ENCODE data around the gene ATP11B. TPM values are rescaled to one million over a fixed set of nuclear protein-coding genes. Genes with fewer than 3 reads are reported as not detected.

Gene ATP11B
- total RNA-seq: 57.2 and 60.5 TPM in 2 replicates
- 16.3 and 19.8 TPM in 2 replicates for polyA plus RNA-seq

DNA sequence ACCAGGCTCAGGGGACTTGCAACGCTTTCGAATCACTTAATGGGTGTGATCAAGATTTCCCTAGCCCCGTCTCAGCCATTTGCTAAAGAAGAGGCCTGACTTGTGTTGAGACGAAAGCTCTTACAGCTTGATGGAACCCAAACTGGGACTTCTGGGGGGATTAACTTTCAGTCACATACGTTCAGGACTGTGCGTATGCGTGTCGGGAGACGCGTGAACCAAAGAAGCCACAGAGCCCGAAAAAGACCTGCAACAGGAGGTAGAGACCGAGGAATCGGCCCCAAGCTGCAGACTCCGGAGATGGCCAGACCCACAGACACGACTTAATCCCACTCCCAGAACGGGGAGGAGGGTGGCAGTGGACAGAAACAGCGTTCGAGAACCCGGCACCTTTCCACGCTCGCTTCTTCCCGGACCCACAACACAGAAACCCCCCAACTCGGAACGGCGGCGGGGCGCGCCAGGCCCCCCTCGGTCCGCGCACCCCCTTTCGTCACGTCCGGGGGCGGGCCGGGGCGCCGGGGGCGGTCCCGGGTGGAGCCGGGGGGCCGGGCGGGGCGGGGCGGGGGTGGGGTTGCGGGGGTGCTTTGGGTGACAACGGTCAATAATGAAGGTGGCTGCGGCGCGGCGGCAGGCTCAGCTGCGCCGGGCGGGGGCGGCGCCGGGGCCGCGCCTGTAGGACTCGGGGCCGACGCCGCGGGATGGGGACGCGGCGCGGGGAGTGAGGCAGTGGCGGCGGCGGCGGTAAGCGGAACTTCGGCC lies at the start of gene ATP11B:
Gene ATP11B (plus strand): TSS at position 604 of the 762 bp plus-strand sequence. CDS start 256 bp downstream, outside the sequence.
- Histone ChIP-seq H3K79me2 (peaks cover 43% of the 10 kb centered on the region), H3K9me2 (replicated peaks; ENCODE audit: insufficient read depth) (no peaks in the 10 kb centered on the region), H2AFZ (peak within 1 kb of the TSS; percentile 99), H3K4me2 (peak within 1 kb of the TSS; percentile 90), H4K20me1 (ENCODE audit: insufficient read depth, poor library complexity, severe bottlenecking) (peaks cover 17% of the 10 kb centered on the region), H3K4me3 (peak within 1 kb of the TSS; percentile 97), H3K27ac (peak within 1 kb of the TSS; percentile 99), H3K27me3 (peaks cover 4% of the 10 kb centered on the region), H3K36me3 (replicated peaks; ENCODE audit: insufficient read depth, low read depth) (no peaks in the 10 kb centered on the region), H3K4me1 (ENCODE audit: insufficient read depth) (peaks cover 10% of the 10 kb centered on the region), H3K9me3 (ENCODE audit: low read depth) (no peaks in the 10 kb centered on the region)
- no peak for TF ChIP-seq EZH2phosphoT487 (IDR thresholded peaks at IDR 0.05; ENCODE audit: low read depth, severe bottlenecking, unreplicated experiment)
- TF ChIP-seq, protein P1, sequence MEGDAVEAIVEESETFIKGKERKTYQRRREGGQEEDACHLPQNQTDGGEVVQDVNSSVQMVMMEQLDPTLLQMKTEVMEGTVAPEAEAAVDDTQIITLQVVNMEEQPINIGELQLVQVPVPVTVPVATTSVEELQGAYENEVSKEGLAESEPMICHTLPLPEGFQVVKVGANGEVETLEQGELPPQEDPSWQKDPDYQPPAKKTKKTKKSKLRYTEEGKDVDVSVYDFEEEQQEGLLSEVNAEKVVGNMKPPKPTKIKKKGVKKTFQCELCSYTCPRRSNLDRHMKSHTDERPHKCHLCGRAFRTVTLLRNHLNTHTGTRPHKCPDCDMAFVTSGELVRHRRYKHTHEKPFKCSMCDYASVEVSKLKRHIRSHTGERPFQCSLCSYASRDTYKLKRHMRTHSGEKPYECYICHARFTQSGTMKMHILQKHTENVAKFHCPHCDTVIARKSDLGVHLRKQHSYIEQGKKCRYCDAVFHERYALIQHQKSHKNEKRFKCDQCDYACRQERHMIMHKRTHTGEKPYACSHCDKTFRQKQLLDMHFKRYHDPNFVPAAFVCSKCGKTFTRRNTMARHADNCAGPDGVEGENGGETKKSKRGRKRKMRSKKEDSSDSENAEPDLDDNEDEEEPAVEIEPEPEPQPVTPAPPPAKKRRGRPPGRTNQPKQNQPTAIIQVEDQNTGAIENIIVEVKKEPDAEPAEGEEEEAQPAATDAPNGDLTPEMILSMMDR (IDR thresholded peaks at IDR 0.05; ENCODE audit: poor library complexity): no peak
- no peak for TF ChIP-seq EZH2 (IDR thresholded peaks at IDR 0.05; ENCODE audit: borderline replicate concordance)
- under 1% methylated on average over 38 of the region's 74 CpGs for WGBS (ENCODE audit: low lambda C conversion rate, missing lambda C conversion rate)
- DNase-seq (ENCODE audit: low spot score): peak; percentile 88

DNA sequence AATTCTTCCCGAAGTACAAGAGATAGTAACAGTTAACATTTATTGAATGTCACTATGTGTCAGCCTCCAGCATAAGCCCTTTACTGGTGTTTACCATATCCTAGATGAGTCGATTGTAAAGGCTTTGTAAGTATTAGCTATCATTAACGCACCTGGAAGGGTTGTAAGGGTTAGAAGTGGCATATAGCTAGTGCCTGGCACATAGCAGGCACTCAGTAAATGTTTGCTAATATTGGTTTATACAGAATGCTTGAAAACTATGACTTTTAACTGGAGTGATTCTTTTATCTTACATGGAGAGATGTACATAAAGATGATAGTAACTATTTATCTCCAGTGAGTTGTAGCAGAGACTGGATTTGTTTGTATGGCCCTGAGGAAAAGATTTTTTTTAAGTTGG lies 46.3 kb upstream of the ATP11B start:
- Histone ChIP-seq H3K4me3 (no peak overlapping the region), H3K9me3 (ENCODE audit: low read depth) (no peaks in the 10 kb centered on the region), H4K20me1 (ENCODE audit: insufficient read depth, poor library complexity, severe bottlenecking) (no peaks in the 10 kb centered on the region), H3K27ac (peak overlapping the region; percentile 25), H3K27me3 (no peaks in the 10 kb centered on the region), H3K4me1 (ENCODE audit: insufficient read depth) (peaks cover 9% of the 10 kb centered on the region), H3K9me2 (replicated peaks; ENCODE audit: insufficient read depth) (no peaks in the 10 kb centered on the region), H3K79me2 (no peaks in the 10 kb centered on the region), H2AFZ (no peak overlapping the region), H3K36me3 (replicated peaks; ENCODE audit: insufficient read depth, low read depth) (no peaks in the 10 kb centered on the region), H3K4me2 (no peak overlapping the region)
- DNase-seq (ENCODE audit: low spot score): no peak
- 20% methylated on average over 3 of the region's 3 CpGs for WGBS (ENCODE audit: low lambda C conversion rate, missing lambda C conversion rate)
- TF ChIP-seq, protein P1 (IDR thresholded peaks at IDR 0.05; ENCODE audit: poor library complexity): no peak
- no peak for TF ChIP-seq EZH2 (IDR thresholded peaks at IDR 0.05; ENCODE audit: borderline replicate concordance)
- no peak for TF ChIP-seq EZH2phosphoT487 (IDR thresholded peaks at IDR 0.05; ENCODE audit: low read depth, severe bottlenecking, unreplicated experiment)

DNA sequence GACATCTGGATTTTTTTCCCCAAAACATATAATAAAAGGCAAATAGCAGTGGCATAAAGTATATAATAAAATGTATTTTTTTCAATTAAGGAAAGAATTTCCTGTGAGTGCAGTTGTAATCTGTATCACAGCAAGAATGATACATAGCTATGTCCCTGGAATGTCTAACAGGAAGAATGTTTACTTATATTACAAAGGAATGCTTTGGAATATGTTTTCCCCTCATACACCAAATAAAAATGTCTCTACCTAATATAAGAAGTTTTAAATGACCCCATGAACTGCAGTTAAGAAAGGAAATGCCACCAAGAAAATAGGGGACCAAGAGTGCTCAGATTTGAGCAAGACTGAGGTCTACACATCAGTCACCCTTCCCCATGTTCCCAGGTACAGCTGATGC lies 38.0 kb upstream of the ATP11B start:
- Histone ChIP-seq H3K9me2 (replicated peaks; ENCODE audit: insufficient read depth) (no peaks in the 10 kb centered on the region), H3K4me2 (no peak overlapping the region), H3K79me2 (no peaks in the 10 kb centered on the region), H3K4me3 (no peak overlapping the region), H3K9me3 (ENCODE audit: low read depth) (no peaks in the 10 kb centered on the region), H3K27ac (no peak overlapping the region), H4K20me1 (ENCODE audit: insufficient read depth, poor library complexity, severe bottlenecking) (no peaks in the 10 kb centered on the region), H2AFZ (no peak overlapping the region), H3K36me3 (replicated peaks; ENCODE audit: insufficient read depth, low read depth) (no peaks in the 10 kb centered on the region), H3K4me1 (ENCODE audit: insufficient read depth) (no peaks in the 10 kb centered on the region), H3K27me3 (no peaks in the 10 kb centered on the region)
- TF ChIP-seq EZH2phosphoT487 (IDR thresholded peaks at IDR 0.05; ENCODE audit: low read depth, severe bottlenecking, unreplicated experiment) (no peak), EZH2 (IDR thresholded peaks at IDR 0.05; ENCODE audit: borderline replicate concordance) (no peak)
- TF ChIP-seq, protein P1 (IDR thresholded peaks at IDR 0.05; ENCODE audit: poor library complexity): no peak
- no peak for DNase-seq (ENCODE audit: low spot score)

Measured in hepatocyte (in vitro differentiated cells).